Mesenchymal stem cell (in vitro differentiated cells and primary cell): ENCODE data around the gene CFAP157. TPM values are rescaled to one million over a fixed set of nuclear protein-coding genes. Genes with fewer than 3 reads are reported as not detected.

Experiments
- DNase-seq: peaks from one replicate; pipeline ENCODE4 v3.0.0-alpha.2; 2013
- H2AFZ ChIP-seq: one replicate; pipeline ENCODE4 v1.6.1; 2013; ENCODE audit warnings: low read depth, mild to moderate bottlenecking, control low read depth, inconsistent platforms, low read length, moderate library complexity
- H2AK5ac ChIP-seq: 2 replicates; pipeline ENCODE4 v1.6.1; 2013; ENCODE audit warnings: low read length, moderate library complexity, mild to moderate bottlenecking, inconsistent platforms; ENCODE audit not compliant: severe bottlenecking
- H2BK120ac ChIP-seq: one replicate; pipeline ENCODE4 v1.6.1; 2013; ENCODE audit warnings: low read depth, mild to moderate bottlenecking, inconsistent platforms, low read length, moderate library complexity
- H2BK12ac ChIP-seq, 2 experiments: one replicate each; pipeline ENCODE4 v1.6.1; 2013; ENCODE audit warnings: inconsistent platforms in 2 of 2, low read length in 2 of 2, mild to moderate bottlenecking in 2 of 2, moderate library complexity in 2 of 2, control low read depth in 1 of 2
- H2BK15ac ChIP-seq: one replicate; pipeline ENCODE4 v1.6.1; 2013; ENCODE audit warnings: mild to moderate bottlenecking, low read depth, inconsistent platforms; ENCODE audit not compliant: poor library complexity, severe bottlenecking
- H2BK5ac ChIP-seq: 2 replicates; pipeline ENCODE4 v1.6.1; 2013; ENCODE audit warnings: low read depth, mild to moderate bottlenecking, low read length, control low read depth, inconsistent platforms; ENCODE audit not compliant: poor library complexity, severe bottlenecking
- H3K14ac ChIP-seq, 2 experiments: one replicate each; pipeline ENCODE4 v1.6.1; 2013; ENCODE audit warnings: inconsistent platforms in 2 of 2, low read length in 2 of 2, control low read depth in 1 of 2, mild to moderate bottlenecking in 1 of 2, moderate library complexity in 1 of 2
- H3K18ac ChIP-seq, 2 experiments: one replicate each; pipeline ENCODE4 v1.6.1; 2013; ENCODE audit warnings: inconsistent platforms in 2 of 2, low read length in 2 of 2, control low read depth in 1 of 2, low read depth in 1 of 2, mild to moderate bottlenecking in 1 of 2
- H3K23ac ChIP-seq, 2 experiments: one replicate each; pipeline ENCODE4 v1.6.1; 2013; ENCODE audit warnings: inconsistent platforms in 2 of 2, low read length in 2 of 2, mild to moderate bottlenecking in 2 of 2, moderate library complexity in 2 of 2, control low read depth in 1 of 2
- H3K27ac ChIP-seq: 2 replicates; pipeline ENCODE4 v1.5.1; 2013; ENCODE audit warnings: mild to moderate bottlenecking, moderate library complexity, low read length, control low read depth, inconsistent platforms; ENCODE audit not compliant: poor library complexity, severe bottlenecking
- H3K27me3 ChIP-seq, 2 experiments: 2 replicates each; pipeline versions ENCODE4 v1.6.1 to v1.7.0; 2013; ENCODE audit warnings: low read length in 2 of 2, mild to moderate bottlenecking in 2 of 2, moderate library complexity in 2 of 2, control low read depth in 1 of 2, inconsistent platforms in 1 of 2; ENCODE audit not compliant: control insufficient read depth in 1 of 2, insufficient read depth in 1 of 2
- H3K36me3 ChIP-seq, 2 experiments: 2 replicates each; pipeline versions ENCODE4 v1.6.1 to v1.7.0; 2013; ENCODE audit warnings: low read length in 2 of 2, control low read depth in 1 of 2, inconsistent platforms in 1 of 2, low read depth in 1 of 2, mild to moderate bottlenecking in 1 of 2; ENCODE audit not compliant: insufficient read depth in 2 of 2, control insufficient read depth in 1 of 2
- H3K4ac ChIP-seq, 2 experiments: one replicate each; pipeline ENCODE4 v1.6.1; 2013; ENCODE audit warnings: inconsistent platforms in 2 of 2, low read length in 2 of 2, mild to moderate bottlenecking in 2 of 2, moderate library complexity in 2 of 2, control low read depth in 1 of 2, low read depth in 1 of 2
- H3K4me1 ChIP-seq: 2 replicates; pipeline ENCODE4 v1.6.1; 2013; ENCODE audit warnings: low read depth, low read length, control low read depth; ENCODE audit not compliant: control insufficient read depth, insufficient read depth
- H3K4me2 ChIP-seq: 2 replicates; pipeline ENCODE4 v1.6.1; 2013; ENCODE audit warnings: low read length, mild to moderate bottlenecking, inconsistent platforms; ENCODE audit not compliant: poor library complexity, severe bottlenecking
- H3K4me3 ChIP-seq, 2 experiments: 2 replicates each; pipeline versions ENCODE4 v1.5.1 to v1.7.0; 2013; ENCODE audit warnings: low read length in 2 of 2, mild to moderate bottlenecking in 2 of 2, control low read depth in 1 of 2, low read depth in 1 of 2; ENCODE audit not compliant: insufficient read depth in 1 of 2
- H3K79me1 ChIP-seq: replicated peaks from 2 replicates; pipeline ENCODE4 v1.6.1; 2013; ENCODE audit warnings: mild to moderate bottlenecking, control low read depth, low read length, inconsistent platforms; ENCODE audit not compliant: poor library complexity, severe bottlenecking
- H3K9ac ChIP-seq: 2 replicates; pipeline ENCODE4 v1.7.0; 2013; ENCODE audit warnings: mild to moderate bottlenecking, low read length, moderate library complexity
- H3K9me3 ChIP-seq: 2 replicates; pipeline ENCODE4 v1.7.0; 2013; ENCODE audit warnings: mild to moderate bottlenecking, low read length; ENCODE audit not compliant: control insufficient read depth
- H4K8ac ChIP-seq: one replicate; pipeline ENCODE4 v1.6.1; 2013; ENCODE audit warnings: inconsistent platforms, mild to moderate bottlenecking, low read length, moderate library complexity
- H4K91ac ChIP-seq: one replicate; pipeline ENCODE4 v1.6.1; 2013; ENCODE audit warnings: mild to moderate bottlenecking, low read length, inconsistent platforms
- WGBS: methylation state at CpG from one replicate; pipeline ENCODE4 v1.1.7; 2013; ENCODE audit warnings: mixed read lengths; 5-methylcytosine and 5-hydroxymethylcytosine counted together
- polyA plus RNA-seq, 2 experiments: library from polyadenylated mRNA; stranded (reverse); fragments of 200-250 nt; gene quantifications; one replicate each; pipeline ENCODE4 v1.2.3, GENCODE V29; 2013

The CFAP157 gene
- not detected for polyA plus RNA-seq (2013, experiment 1 of 2)
- 0.03 TPM for polyA plus RNA-seq (2013, experiment 2 of 2)

DNA sequence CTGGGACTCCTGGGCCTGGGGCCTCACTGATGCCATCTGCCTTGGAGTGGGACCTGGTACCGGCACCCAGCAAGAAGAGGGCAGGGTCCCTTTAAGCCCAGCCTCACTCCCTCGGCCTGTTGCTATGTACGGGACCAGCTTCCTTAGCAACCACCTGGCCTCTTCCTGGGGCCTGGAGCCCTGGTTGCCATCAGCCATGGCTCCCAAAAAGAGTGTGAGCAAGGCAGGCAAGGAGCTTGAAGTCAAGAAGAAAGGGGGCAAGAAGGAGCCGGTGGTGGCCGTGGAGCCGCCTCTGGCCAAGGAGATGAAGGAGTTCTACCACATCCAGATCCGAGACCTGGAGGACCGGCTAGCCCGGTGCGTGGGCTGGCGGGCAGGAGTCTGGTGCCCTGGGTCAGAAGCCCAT lies at the start of gene CFAP157:
Gene CFAP157 (plus strand): TSS at position 153 of the 406 bp plus-strand sequence. CDS start 44 bp downstream, at position 197.
- Histone ChIP-seq H2BK120ac (no peak within 1 kb of the TSS), H2BK12ac (no peak within 1 kb of the TSS), H3K36me3 (peaks cover 0 to 10% of the 10 kb centered on the region in 2 experiments), H3K23ac (no peak within 1 kb of the TSS), H3K27ac (no peak within 1 kb of the TSS), H3K4me2 (no peak within 1 kb of the TSS), H2AK5ac (peak within 1 kb of the TSS; percentile 14), H2BK5ac (no peak within 1 kb of the TSS), H4K91ac (peak within 1 kb of the TSS; percentile 43), H3K79me1 (no peaks in the 10 kb centered on the region), H2BK15ac (no peak within 1 kb of the TSS), H3K27me3 (peaks cover 0 to 6% of the 10 kb centered on the region in 2 experiments), H3K9me3 (no peaks in the 10 kb centered on the region), H3K4ac (peak within 1 kb of the TSS in 1 of 2 experiments; percentile 46), H3K9ac (no peak within 1 kb of the TSS), H3K4me1 (peaks cover 37% of the 10 kb centered on the region), H4K8ac (no peak within 1 kb of the TSS), H2AFZ (no peak within 1 kb of the TSS), H3K14ac (no peak within 1 kb of the TSS), H3K18ac (no peak within 1 kb of the TSS), H3K4me3 (no peak within 1 kb of the TSS)
- WGBS: 80% methylated on average over 11 of the region's 11 CpGs
- no peak for DNase-seq

- H3K14ac ChIP-seq: no peak overlapping the region
- H3K9ac ChIP-seq: no peak overlapping the region
- H3K18ac ChIP-seq: no peak overlapping the region
- no peak overlapping the region for H2BK15ac ChIP-seq
- no peak overlapping the region for H2BK120ac ChIP-seq
- H4K91ac ChIP-seq: no peak overlapping the region
- H2AK5ac ChIP-seq: no peak overlapping the region
- 84% methylated on average over 5 of the region's 5 CpGs for WGBS
- no peak overlapping the region for H3K23ac ChIP-seq
- DNase-seq: no peak
- no peaks in the 10 kb centered on the region for H3K79me1 ChIP-seq
- H3K9me3 ChIP-seq: no peaks in the 10 kb centered on the region
- no peak overlapping the region for H4K8ac ChIP-seq
- no peak overlapping the region for H2AFZ ChIP-seq
- peaks cover 25 to 76% of the 10 kb centered on the region in 2 experiments for H3K36me3 ChIP-seq
- no peaks in the 10 kb centered on the region for H3K27me3 ChIP-seq
- no peak overlapping the region for H3K4me3 ChIP-seq
- no peak overlapping the region for H3K4ac ChIP-seq
- H3K27ac ChIP-seq: no peak overlapping the region
- H2BK5ac ChIP-seq: no peak overlapping the region
- H2BK12ac ChIP-seq: no peak overlapping the region
- H3K4me2 ChIP-seq: no peak overlapping the region
- no peaks in the 10 kb centered on the region for H3K4me1 ChIP-seq
Measured at GRCh38 chr9:127658428-127658827, 48.4 kb upstream of the CFAP157 start.

- Histone ChIP-seq H3K4me3 (no peak overlapping the region), H3K27me3 (no peaks in the 10 kb centered on the region), H3K27ac (no peak overlapping the region), H3K23ac (no peak overlapping the region), H2BK12ac (no peak overlapping the region), H4K91ac (no peak overlapping the region), H3K4ac (no peak overlapping the region), H3K36me3 (peaks cover 42 to 80% of the 10 kb centered on the region in 2 experiments), H2BK15ac (no peak overlapping the region), H3K9ac (no peak overlapping the region), H3K4me1 (no peaks in the 10 kb centered on the region), H2BK120ac (no peak overlapping the region), H2BK5ac (no peak overlapping the region), H3K9me3 (no peaks in the 10 kb centered on the region), H3K18ac (no peak overlapping the region), H2AFZ (no peak overlapping the region), H4K8ac (no peak overlapping the region), H3K4me2 (no peak overlapping the region), H2AK5ac (no peak overlapping the region), H3K14ac (no peak overlapping the region), H3K79me1 (no peaks in the 10 kb centered on the region)
- WGBS: 82% methylated on average over 13 of the region's 13 CpGs
- no peak for DNase-seq
Measured at GRCh38 chr9:127660886-127661741, 45.7 kb upstream of the CFAP157 start.

DNA sequence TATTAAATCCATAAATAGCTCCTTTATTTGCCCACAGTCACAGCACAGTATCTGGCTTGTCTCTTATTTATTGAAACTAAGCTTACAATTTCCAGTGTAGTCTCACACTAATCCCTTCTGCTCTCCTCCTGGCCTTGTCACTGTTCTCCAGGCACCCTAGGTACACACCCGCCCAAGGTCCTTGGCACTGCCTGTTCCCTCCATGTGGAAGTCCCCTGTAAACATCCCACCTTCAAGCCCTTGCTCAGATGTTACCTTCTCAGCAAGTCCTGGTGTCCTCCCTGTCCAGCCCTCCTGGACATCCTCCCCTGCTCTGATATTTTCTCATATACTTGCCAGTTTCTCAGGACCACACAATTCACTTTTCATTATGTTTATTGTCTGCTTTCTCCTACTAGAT lies 44.2 kb upstream of the CFAP157 start:
- WGBS: 93% methylated on average over 1 of the region's 1 CpG
- H4K91ac ChIP-seq: no peak overlapping the region

More for the DNA sequence above, 44.2 kb upstream of the CFAP157 start:
- H3K9ac ChIP-seq: no peak overlapping the region
- no peak overlapping the region for H3K4me3 ChIP-seq
- no peak overlapping the region for H4K8ac ChIP-seq
- no peaks in the 10 kb centered on the region for H3K79me1 ChIP-seq
- no peak overlapping the region for H3K4ac ChIP-seq
- no peak overlapping the region for H2BK15ac ChIP-seq
- H3K23ac ChIP-seq: no peak overlapping the region
- H3K4me1 ChIP-seq: no peaks in the 10 kb centered on the region
- no peak overlapping the region for H2BK5ac ChIP-seq
- H2AFZ ChIP-seq: no peak overlapping the region
- no peak overlapping the region for H3K18ac ChIP-seq
- no peaks in the 10 kb centered on the region for H3K27me3 ChIP-seq
- no peak overlapping the region for H3K14ac ChIP-seq
- H2BK120ac ChIP-seq: no peak overlapping the region
- no peak overlapping the region for H3K27ac ChIP-seq
- no peak overlapping the region for H2AK5ac ChIP-seq
- no peak overlapping the region for H2BK12ac ChIP-seq
- H3K4me2 ChIP-seq: no peak overlapping the region
- DNase-seq: no peak
- H3K9me3 ChIP-seq: no peaks in the 10 kb centered on the region
- peaks cover 44 to 88% of the 10 kb centered on the region in 2 experiments for H3K36me3 ChIP-seq
